GM12874 (cell line): ENCODE data around the gene FGFR1OP2.
A peak's percentile ranks its signal among the peaks of the same experiment; 100 is the strongest.

Experiments
- TF ChIP-seq, protein P1 (sequence below): IDR thresholded peaks from 2 replicates; pipeline ENCODE4 v1.5.1; 2011; ENCODE audit warnings: low read depth, mild to moderate bottlenecking, control low read depth, low read length, moderate library complexity; ENCODE audit not compliant: insufficient read depth

The FGFR1OP2 gene

DNA sequence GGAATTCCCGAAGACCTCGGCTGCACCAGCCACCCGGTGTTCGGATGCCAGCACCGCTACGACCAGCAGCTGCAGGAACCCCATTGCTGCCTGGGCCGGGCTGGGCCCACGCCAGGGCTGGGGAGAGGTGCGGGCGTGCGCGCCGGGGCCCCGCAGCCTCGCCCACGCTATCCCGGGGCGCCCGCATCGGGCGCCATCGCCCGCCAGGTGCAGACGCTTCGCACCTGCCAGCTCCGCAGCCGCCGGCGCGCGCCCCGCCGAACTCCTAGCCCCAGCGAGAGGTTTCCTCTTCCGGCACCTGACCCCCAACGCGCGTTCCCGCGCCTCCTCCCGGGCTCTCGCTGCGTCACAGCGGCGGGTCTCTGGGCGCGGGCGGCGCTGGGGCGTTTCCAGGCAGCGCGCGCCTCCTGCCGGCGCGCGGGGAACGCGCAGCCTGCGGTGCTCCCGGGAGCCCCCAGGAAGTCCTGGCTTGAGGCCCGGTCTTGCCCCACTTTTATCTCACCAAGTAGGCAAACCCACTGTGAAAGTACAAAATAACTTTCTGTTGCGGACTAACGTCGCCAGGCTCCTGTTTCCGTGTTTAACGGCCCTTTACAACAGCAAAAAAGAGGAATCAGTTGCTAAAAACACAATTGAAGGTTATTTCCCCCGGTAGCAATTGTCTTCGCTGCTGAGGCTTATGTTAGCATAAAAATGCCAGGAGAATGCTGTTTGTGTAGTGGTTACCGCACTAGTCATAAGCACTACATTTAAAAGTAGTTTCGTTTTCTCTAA, 76.0 kb downstream of the FGFR1OP2 start, which contains the start of gene TM7SF3:
TM7SF3 (minus strand) TSS at position 300 of the 774 bp plus-strand sequence; CDS start at position 84, 216 bp downstream.
- TF ChIP-seq, protein P1, sequence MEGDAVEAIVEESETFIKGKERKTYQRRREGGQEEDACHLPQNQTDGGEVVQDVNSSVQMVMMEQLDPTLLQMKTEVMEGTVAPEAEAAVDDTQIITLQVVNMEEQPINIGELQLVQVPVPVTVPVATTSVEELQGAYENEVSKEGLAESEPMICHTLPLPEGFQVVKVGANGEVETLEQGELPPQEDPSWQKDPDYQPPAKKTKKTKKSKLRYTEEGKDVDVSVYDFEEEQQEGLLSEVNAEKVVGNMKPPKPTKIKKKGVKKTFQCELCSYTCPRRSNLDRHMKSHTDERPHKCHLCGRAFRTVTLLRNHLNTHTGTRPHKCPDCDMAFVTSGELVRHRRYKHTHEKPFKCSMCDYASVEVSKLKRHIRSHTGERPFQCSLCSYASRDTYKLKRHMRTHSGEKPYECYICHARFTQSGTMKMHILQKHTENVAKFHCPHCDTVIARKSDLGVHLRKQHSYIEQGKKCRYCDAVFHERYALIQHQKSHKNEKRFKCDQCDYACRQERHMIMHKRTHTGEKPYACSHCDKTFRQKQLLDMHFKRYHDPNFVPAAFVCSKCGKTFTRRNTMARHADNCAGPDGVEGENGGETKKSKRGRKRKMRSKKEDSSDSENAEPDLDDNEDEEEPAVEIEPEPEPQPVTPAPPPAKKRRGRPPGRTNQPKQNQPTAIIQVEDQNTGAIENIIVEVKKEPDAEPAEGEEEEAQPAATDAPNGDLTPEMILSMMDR = peak; percentile 97

DNA sequence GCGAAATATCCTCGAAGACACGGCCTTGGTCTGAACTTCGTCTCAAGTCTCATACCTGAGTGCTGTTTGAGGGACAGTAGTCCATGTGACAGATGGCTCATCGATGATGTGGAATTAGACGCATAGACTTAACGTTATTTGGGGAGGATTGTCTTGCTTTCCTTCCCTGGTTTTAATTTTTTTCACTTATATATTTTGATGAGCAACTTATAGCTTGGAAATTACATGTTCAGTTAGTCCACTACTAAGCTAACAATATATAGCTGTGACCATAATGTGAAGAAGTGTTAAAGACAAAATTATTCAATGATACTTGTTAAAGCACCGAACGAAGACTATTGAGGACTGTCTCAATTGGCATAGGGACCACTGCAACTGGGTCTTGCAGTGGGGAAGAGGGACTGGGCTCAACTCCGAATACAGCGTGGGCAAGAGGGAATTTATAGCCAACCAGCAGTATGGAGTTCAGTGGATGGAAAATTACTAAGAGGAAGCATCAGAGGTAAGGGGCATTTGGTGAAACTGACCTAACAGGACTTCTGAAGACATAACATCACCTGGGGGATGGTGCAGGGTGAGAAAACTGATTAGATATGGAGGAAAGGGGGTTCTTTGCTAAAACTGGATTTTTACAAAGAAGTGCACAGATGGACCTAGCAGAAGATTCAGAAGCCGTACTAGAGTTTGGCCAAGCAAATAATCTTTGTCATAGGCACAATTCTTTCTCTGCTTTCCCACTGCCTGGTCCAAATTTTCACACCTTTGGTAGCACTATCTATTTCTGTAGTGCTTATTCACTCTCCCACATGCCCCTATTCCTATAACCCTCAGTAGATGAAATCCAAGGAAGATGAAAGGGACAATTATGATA, 76.8 kb downstream of the FGFR1OP2 start:
- TF ChIP-seq, protein P1 = no peak

DNA sequence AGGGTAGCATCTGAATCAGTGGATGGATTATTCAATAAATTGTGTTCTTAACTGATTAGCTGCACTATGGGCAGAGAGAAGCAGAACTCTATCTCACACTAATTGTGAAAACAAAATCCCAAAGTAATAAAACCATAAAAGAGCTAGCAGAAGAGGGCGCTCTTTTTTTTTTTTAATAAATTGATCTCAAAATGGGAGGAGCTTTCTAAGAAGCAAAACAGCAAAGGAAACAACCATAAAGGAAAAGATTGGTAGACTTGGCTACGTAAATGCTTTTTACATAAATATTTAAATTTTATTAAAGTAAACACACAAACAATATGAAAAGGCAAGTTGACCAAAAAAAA, 77.4 kb downstream of the FGFR1OP2 start:
- TF ChIP-seq, protein P1 = 0 out of 2 replicates have a peak, but pooled peaks have one; percentile 19
